Sigmoid colon (tissue), 3 donors: Measurements from ENCODE around the gene YBX3.

Experiments
- CTCF ChIP-seq, 4 experiments: fragments of 450-650 bp in 3 of 4; fragments of 200-600 bp in 1 of 4; IDR thresholded peaks; one replicate each; pipeline ENCODE4 v1.5.1; 2016 to 2019; ENCODE audit warnings: antibody characterized with exemption in 4 of 4, mild to moderate bottlenecking in 3 of 4, moderate library complexity in 2 of 4
- POLR2A ChIP-seq, 2 donors: fragments of 450-650 bp; IDR thresholded peaks; one replicate each; pipeline ENCODE4 v1.6.1; 2016; ENCODE audit warnings: antibody characterized with exemption in 2 of 2, mild to moderate bottlenecking in 2 of 2, moderate library complexity in 2 of 2

GRCh38 chr12:10669533-10669932 lies 53.6 kb downstream of the YBX3 start:
- no peak for TF ChIP-seq POLR2A (IDR thresholded peaks at IDR 0.05)
- no peak for TF ChIP-seq CTCF (IDR thresholded peaks at IDR 0.05)
